Measurements from ENCODE around the gene HAPSTR1.

Gene HAPSTR1

DNA sequence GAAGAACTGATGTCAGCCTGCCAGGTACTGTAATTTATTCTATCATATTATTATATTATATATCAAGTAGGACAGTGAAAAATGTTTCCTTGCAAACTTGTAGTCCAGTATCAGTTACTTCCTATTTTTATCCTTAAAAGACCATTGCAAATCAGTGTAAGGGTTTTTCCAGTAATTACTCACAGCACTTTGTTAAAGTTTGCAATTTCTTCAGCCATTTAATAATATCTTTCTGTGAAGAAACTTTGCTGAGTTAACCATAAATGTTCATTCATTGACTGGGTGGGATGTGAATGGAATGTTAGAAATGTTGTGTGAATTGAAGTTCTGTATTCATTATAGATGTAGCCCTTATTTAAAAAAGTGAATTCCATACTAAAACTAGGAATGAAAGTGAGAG lies 26.7 kb downstream of the HAPSTR1 start:
- in situ Hi-C loops (cut with MboI; ENCODE audit: low sequenced_read_pairs): loop anchor here (25.0 kb wide), 1 partner anchor 206 kb away; no protein-coding TSS in a partner anchor

- in situ Hi-C loops (cut with MboI; ENCODE audit: low sequenced_read_pairs): loop anchor here (25.0 kb wide), 1 partner anchor 207 kb away; no protein-coding TSS in a partner anchor
These were observed 28.4 kb downstream of the HAPSTR1 start for GRCh38 chr16:9119795-9120194.

GRCh38 chr16:9122342-9122741 lies 30.9 kb downstream of the HAPSTR1 start:
- in situ Hi-C loops (cut with MboI; ENCODE audit: low sequenced_read_pairs): loop anchor here (25.0 kb wide), 1 partner anchor 210 kb away; no protein-coding TSS in a partner anchor

DNA sequence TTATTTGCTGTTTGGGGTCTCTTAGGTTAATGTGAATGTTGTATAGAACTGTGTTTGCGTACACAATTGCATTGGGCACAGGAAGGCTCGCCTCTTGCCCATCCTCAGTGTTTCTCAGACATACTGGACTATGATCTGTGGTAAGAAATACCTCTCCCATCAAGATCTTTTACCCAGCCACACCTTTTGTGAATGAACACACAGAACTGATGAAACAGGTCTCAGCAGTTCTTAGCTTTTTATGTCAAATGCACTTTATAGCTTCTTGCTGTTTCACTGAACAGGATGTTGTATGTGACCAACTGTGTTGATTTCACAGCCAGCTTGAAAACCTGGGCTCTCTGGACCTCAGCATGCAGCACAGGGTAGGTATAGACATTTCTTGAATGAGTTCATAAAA lies 31.5 kb downstream of the HAPSTR1 start:
- in situ Hi-C loops (cut with MboI; ENCODE audit: low sequenced_read_pairs): loop anchor here (25.0 kb wide), 1 partner anchor 211 kb away; no protein-coding TSS in a partner anchor

- in situ Hi-C loops (cut with MboI; ENCODE audit: low sequenced_read_pairs): loop anchor here (25.0 kb wide), 1 partner anchor 211 kb away; no protein-coding TSS in a partner anchor
These were observed 32.0 kb downstream of the HAPSTR1 start for GRCh38 chr16:9123401-9123800.

DNA sequence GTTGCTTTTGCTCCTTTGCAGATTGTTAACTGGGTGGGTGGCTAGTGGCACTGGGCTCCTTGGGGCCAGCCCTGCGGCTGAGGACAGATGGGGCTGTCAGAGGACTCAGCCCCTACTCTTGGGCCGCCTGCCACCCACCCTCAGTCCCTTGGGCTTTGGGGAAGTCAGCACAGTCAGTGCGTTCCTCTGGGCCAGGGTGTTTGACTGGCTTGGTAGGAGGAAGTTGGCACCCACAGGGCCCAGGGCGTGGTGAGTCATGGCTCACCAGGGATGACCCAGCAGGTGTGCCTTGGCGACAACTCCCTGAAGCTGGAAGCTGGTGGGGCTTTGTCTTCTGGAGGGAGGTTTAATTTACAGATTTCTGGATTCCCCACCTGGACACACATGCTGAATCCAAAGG lies 32.4 kb downstream of the HAPSTR1 start:
- in situ Hi-C loops (cut with MboI; ENCODE audit: low sequenced_read_pairs): loop anchor here (25.0 kb wide), 1 partner anchor 212 kb away; no protein-coding TSS in a partner anchor

GRCh38 chr16:9124444-9124843 lies 33.0 kb downstream of the HAPSTR1 start:
- in situ Hi-C loops (cut with MboI; ENCODE audit: low sequenced_read_pairs): loop anchor here (25.0 kb wide), 1 partner anchor 212 kb away; no protein-coding TSS in a partner anchor

- in situ Hi-C loops (cut with MboI; ENCODE audit: low sequenced_read_pairs): loop anchor here (25.0 kb wide), 1 partner anchor 213 kb away; no protein-coding TSS in a partner anchor
These were observed 33.6 kb downstream of the HAPSTR1 start for GRCh38 chr16:9124908-9125584.

DNA sequence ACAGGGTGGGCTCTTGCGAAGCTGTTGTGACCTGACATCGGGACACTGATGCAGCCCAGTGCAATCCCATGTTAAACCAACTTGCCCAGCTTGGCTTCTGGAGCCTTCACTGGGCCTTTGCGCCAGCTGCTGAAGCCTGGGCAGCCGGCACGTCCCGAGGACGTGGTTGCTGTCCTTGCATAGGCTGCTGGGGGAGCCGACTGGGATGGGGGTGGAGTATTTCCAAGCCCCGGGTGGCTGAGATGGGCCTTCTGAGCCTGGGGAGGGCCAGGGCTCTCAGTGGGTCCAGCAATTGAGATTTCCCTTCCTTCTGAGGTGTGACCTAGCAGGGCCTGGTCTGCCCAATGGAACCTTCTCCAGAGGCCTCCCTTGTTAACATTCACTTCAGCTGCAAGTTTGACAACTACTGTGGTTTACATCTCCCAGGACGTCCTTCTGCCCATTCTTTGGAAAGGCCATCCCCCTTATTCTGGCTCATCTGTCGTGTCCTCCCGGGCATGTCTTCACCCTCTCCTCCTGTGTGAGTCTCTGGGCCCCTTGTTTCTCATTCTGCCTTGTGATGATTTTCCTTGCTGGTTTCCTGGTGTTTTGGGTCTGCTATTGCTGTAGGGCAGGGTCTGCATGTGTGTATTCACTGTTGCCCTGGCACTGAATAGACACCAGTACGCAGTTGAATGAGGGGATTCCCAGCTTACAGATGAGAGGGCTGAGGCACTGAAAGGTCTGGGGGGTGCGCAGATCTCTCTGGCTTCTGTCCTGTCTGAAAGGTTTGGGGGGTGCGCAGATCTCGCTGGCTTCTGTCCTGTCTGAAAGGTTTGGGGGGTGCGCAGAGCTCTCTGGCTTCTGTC lies 34.4 kb downstream of the HAPSTR1 start:
- in situ Hi-C loops (cut with MboI; ENCODE audit: low sequenced_read_pairs): no loop called here

GRCh38 chr16:9126609-9127008 lies 35.2 kb downstream of the HAPSTR1 start:
- in situ Hi-C loops (cut with MboI; ENCODE audit: low sequenced_read_pairs): no loop called here

DNA sequence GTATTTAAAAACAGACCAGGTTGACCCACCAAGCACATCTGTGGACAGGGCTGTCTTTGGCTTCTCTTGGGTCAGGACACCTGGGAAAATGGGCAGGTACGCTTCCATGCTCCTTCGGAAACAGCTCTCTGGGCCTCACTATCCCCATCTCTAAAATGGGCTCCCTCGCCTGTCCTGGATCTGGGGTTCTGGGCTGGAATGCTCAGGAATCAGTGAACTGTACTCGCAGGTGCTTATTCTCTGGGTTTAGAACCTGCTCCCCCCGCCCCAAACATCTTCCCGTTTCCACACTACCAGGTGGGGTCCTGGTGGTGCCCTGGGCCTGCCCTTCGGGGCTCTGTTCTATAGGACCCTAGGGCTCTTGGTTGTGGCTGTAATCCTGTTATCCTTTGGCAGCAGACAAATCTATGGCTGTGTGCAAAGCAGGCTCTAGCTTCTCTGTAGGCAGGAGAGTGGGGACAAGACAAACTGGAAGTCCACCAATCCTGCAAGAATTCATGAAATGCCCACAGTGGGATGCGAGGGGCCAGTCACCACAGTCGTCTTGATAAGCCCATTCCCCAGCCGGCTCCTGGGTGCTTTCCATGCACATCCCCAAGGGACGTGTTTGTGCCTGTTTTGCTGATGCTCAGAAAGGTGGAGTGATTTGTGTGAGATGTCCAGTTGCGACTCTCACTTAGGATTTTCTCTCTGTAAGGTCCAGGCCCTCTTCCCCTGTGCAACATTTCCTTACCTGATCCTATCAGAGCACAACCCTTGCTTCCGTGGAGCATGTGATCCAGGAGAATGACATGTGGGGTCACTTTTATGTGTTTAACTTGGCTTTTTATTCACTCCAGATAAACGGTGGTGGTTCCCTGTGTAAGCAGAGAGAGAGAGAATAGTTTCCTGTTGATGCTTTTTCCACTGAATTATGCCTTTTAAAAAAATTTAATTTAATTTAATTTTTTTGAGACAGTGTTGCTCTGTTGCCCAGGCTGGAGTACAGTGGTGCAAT lies 37.2 kb downstream of the HAPSTR1 start:
- in situ Hi-C loops (cut with MboI; ENCODE audit: low sequenced_read_pairs): no loop called here

DNA sequence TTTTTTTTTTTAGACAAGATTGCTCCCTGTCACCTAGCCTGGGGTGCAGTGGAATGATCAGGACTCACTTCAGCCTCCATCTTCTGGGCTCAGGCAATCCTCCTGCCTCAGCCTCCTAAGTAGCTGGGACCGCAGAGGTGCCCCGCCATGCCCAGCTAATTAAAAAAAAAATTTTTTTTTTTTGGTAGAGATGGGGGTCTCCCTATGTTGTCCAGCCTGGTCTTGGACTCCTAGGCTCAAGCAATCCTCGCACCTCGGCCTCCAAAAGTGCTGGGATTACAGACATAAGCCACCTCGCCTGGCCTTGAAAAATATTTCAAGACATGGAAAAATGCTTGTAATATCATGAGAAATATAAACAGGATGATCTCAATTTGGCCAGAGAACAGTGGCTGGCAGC lies 42.9 kb downstream of the HAPSTR1 start:
- in situ Hi-C loops (cut with MboI; ENCODE audit: low sequenced_read_pairs): no loop called here

DNA sequence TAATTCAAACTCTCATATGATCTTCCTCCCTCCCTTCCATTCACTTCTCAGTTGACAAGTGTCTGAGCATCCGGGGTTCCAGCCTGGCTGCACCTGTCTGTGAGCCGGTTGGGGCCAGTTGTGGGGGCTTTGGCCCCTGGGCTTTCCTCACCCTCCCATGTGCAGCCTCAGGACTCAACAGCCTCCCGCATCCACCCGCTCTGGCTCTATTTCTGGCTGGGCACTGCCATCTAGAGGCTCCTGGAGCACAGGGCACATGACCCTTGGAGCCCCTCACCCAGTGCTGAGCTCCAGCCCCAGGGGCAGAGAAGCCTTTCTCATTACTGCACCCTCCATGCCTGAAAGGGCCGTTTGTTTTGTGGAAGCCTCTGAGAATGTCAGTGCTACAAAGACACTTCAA lies 43.3 kb downstream of the HAPSTR1 start:
- in situ Hi-C loops (cut with MboI; ENCODE audit: low sequenced_read_pairs): no loop called here

- in situ Hi-C loops (cut with MboI; ENCODE audit: low sequenced_read_pairs): no loop called here
These were observed 44.4 kb downstream of the HAPSTR1 start for GRCh38 chr16:9135797-9136196.

GRCh38 chr16:9136596-9136995 lies 45.2 kb downstream of the HAPSTR1 start:
- in situ Hi-C loops (cut with MboI; ENCODE audit: low sequenced_read_pairs): no loop called here

DNA sequence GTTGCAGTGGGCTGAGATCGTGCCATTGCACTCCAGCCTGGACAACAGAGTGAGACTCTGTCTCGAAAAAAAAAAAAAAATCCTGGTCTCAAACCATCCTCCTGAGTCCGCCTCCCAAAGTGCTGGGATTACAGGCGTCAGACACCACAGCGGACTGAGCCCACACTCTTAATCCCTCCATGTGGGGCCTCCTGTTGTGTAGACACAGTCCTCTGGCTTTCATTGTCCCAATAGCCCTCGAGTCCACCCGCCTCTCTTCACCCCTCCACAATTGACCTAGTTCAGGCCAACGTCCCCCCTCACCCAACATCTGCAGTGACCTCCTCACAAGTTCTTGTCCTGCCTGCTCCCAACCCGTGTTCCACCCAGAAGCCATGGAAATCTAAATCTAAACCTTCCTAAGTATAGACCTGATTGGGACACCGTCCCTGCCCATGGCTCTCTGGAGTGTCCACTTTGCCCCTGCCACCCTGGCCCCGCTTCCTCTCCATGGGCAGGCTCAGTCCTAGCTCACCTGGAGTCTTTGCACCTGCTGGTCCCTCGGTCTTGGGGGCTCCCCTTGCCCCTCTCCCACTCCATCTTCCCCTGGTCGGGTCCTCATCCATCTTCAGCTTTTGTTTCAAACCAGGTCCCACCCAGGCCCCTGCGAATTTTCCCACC lies 46.7 kb downstream of the HAPSTR1 start:
- in situ Hi-C loops (cut with MboI; ENCODE audit: low sequenced_read_pairs): no loop called here

- in situ Hi-C loops (cut with MboI; ENCODE audit: low sequenced_read_pairs): no loop called here
These were observed 47.5 kb downstream of the HAPSTR1 start for GRCh38 chr16:9138731-9139501.

DNA sequence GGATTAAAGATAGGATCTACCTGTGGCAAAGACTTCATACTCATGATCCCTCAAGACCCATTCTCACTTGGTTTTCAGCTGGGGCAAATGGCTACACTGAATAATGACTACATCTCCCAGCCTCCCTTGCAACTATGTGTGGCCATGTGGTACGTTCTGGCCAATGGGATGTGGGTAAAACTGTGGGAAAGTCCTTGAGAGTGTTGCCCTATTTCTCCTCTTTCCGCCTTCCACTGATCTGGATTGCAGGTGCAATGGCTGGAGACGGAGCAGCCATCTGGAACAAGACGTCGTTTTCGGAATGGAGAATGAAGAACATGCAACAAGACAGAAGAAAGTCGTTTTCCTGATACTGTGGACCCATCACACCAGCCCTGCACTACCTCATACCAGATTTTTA lies 48.5 kb downstream of the HAPSTR1 start:
- in situ Hi-C loops (cut with MboI; ENCODE audit: low sequenced_read_pairs): no loop called here
